ENCODE results near the gene HEPN1. TPM values are rescaled to one million over a fixed set of nuclear protein-coding genes. Genes with fewer than 3 reads are reported as not detected.

HEPN1 gene
- total and polyA plus RNA-seq, 2 experiments from 2014 or later: not detected

GRCh38 chr11:124916370-124916710 is 2.7 kb upstream of the HEPN1 start:
- Histone ChIP-seq H4K20me1 (replicated peaks; ENCODE audit: insufficient read depth) (no peaks in the 10 kb centered on the region), H3K9me2 (ENCODE audit: insufficient read depth) (peaks cover 4% of the 10 kb centered on the region; the same call in 1 of the 2 replicates), H3K27me3 (ENCODE audit: insufficient read depth) (peaks cover 40% of the 10 kb centered on the region), H3K27ac (ENCODE audit: low read depth) (no peak overlapping the region), H3K36me3 (ENCODE audit: insufficient read depth) (0 out of 2 replicates have a peak, but pooled peaks cover 4% of the 10 kb centered on the region), H2AFZ (no peak overlapping the region), H3K4me1 (ENCODE audit: insufficient read depth) (no peaks in the 10 kb centered on the region), H3F3A (replicated peaks; ENCODE audit: low read depth) (0 out of 2 replicates have a peak, but pooled peaks cover under 1% of the 10 kb centered on the region), H3K4me3 (no peak overlapping the region), H3K79me2 (replicated peaks; ENCODE audit: insufficient read depth) (no peaks in the 10 kb centered on the region), H3K4me2 (no peak overlapping the region)
- Mint-ChIP-seq H3K9me3 (peaks cover 23% of the 10 kb centered on the region), H3K27ac (no peak overlapping the region), H3K4me3 (no peak overlapping the region), H3K27me3 (ENCODE audit: insufficient read depth, low read depth, poor library complexity) (peaks cover 23% of the 10 kb centered on the region), H3K4me1 (peaks cover 3% of the 10 kb centered on the region; the same call in 1 of the 3 replicates), H3K36me3 (ENCODE audit: low read depth) (no peaks in the 10 kb centered on the region; the same call in 2 of the 3 replicates)
- TF ChIP-seq ZNF114 (CRISPR knock-in tag; IDR thresholded peaks at IDR 0.05) (no peak), EZH2phosphoT487 (IDR thresholded peaks at IDR 0.05; ENCODE audit: unreplicated experiment) (no peak), ZNF331 (CRISPR knock-in tag; IDR thresholded peaks at IDR 0.05; ENCODE audit: low read depth) (no peak), NANOG (IDR thresholded peaks at IDR 0.05; ENCODE audit: borderline replicate concordance) (no peak), CTCF (conservative IDR thresholded peaks at IDR 0.05; ENCODE audit: low read depth in 2 of 2) (no peak), STAT1 (IDR thresholded peaks at IDR 0.05; ENCODE audit: unreplicated experiment) (no peak), REST (IDR thresholded peaks at IDR 0.05; ENCODE audit: unreplicated experiment) (no peak), CREB1 (CRISPR knock-in tag; IDR thresholded peaks at IDR 0.05; ENCODE audit: low read depth) (no peak), EZH2 (IDR thresholded peaks at IDR 0.05; ENCODE audit: low read depth, unreplicated experiment) (no peak), POLR2AphosphoS5 (IDR thresholded peaks at IDR 0.05; ENCODE audit: low read depth) (no peak), ETS1 (IDR thresholded peaks at IDR 0.05) (no peak), ZNF462 (CRISPR knock-in tag; IDR thresholded peaks at IDR 0.05) (no peak), JUNB (IDR thresholded peaks at IDR 0.05; ENCODE audit: unreplicated experiment) (no peak)
- no peak for DNase-seq (ENCODE audit: low spot score)
- no peak for ATAC-seq

Measured in GM23338 (cell line).